OCI-LY1 (cell line): ENCODE data around the gene CYP3A4.

Experiments
- CTCF ChIP-seq: fragments of 200-600 bp; sonication (generic), shearing (Covaris generic); IDR thresholded peaks from 2 replicates; pipeline ENCODE4 v1.5.1; 2017; ENCODE audit warnings: mild to moderate bottlenecking, antibody characterized with exemption, low read length, moderate library complexity, mixed read lengths
- EZH2 ChIP-seq: fragments of 200-600 bp; sonication (generic), shearing (Covaris generic); IDR thresholded peaks from 2 replicates; pipeline ENCODE4 v1.8.0; 2017; ENCODE audit warnings: borderline replicate concordance, mixed run types, mild to moderate bottlenecking, antibody characterized with exemption, low read length, moderate library complexity, mixed read lengths

- TF ChIP-seq EZH2 (no peak), CTCF (peak; percentile 62)
Measured at GRCh38 chr7:99733448-99733847, 50.5 kb downstream of the CYP3A4 start.
